ENCODE results near the gene CYS1.

DNA sequence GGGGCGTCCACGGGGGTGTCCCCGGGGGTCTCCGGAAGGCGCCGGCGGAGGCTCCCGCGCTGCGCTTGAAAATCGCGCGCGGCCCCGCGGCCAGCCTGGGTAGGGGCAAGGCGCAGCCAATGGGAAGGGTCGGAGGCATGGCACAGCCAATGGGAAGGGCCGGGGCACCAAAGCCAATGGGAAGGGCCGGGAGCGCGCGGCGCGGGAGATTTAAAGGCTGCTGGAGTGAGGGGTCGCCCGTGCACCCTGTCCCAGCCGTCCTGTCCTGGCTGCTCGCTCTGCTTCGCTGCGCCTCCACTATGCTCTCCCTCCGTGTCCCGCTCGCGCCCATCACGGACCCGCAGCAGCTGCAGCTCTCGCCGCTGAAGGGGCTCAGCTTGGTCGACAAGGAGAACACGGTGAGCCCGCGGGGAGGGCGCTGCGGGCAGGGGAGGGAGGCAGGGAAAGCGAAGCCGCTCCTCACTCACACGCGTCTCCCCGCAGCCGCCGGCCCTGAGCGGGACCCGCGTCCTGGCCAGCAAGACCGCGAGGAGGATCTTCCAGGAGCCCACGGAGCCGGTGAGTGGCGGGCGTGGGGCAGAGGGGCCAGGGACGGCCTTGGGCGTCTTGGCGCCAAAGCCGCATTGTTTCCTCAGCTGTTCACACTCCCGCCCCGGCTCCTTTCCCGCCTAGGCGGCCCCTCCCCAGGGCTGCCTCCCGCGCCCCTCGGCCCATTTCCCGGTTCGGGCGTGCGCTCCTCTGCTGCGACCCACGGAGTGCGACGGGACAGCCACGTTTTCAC lies 42.5 kb upstream of the CYS1 start, which contains the start of gene RRM2:
- TF ChIP-seq, protein P1, sequence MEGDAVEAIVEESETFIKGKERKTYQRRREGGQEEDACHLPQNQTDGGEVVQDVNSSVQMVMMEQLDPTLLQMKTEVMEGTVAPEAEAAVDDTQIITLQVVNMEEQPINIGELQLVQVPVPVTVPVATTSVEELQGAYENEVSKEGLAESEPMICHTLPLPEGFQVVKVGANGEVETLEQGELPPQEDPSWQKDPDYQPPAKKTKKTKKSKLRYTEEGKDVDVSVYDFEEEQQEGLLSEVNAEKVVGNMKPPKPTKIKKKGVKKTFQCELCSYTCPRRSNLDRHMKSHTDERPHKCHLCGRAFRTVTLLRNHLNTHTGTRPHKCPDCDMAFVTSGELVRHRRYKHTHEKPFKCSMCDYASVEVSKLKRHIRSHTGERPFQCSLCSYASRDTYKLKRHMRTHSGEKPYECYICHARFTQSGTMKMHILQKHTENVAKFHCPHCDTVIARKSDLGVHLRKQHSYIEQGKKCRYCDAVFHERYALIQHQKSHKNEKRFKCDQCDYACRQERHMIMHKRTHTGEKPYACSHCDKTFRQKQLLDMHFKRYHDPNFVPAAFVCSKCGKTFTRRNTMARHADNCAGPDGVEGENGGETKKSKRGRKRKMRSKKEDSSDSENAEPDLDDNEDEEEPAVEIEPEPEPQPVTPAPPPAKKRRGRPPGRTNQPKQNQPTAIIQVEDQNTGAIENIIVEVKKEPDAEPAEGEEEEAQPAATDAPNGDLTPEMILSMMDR (IDR thresholded peaks at IDR 0.05; ENCODE audit: insufficient read depth, low read length, poor library complexity, severe bottlenecking): no peak
- no peak for TF ChIP-seq EZH2phosphoT487 (conservative IDR thresholded peaks at IDR 0.05; ENCODE audit: low read length)
